SK-N-SH treated with all-trans-retinoic acid at 6 μM for 48 hours (cell line): ENCODE data around the gene EPHB3.

Experiments
- ATAC-seq: fragments of 200-7000 bp; cut with Tn5 transposase; 3 replicates; pipeline ENCODE4 v1.9.1; 2020; ENCODE audit warnings: mild to moderate bottlenecking, moderate library complexity
- BACH2 ChIP-seq: fragments of 250-450 bp; sonication (Bioruptor Pico); IDR thresholded peaks from 2 replicates; pipeline ENCODE4 v1.9.0; 2021; ENCODE audit warnings: mild to moderate bottlenecking, borderline replicate concordance
- CREB5 ChIP-seq: fragments of 250-450 bp; sonication (Bioruptor Pico); IDR thresholded peaks from 2 replicates; pipeline ENCODE4 v1.5.1; 2020; ENCODE audit warnings: low read depth, mild to moderate bottlenecking, moderate library complexity
- CSDC2 ChIP-seq: fragments of 250-450 bp; sonication (Bioruptor Pico); IDR thresholded peaks from 2 replicates; pipeline ENCODE4 v1.5.0; 2020; ENCODE audit warnings: mild to moderate bottlenecking, moderate library complexity
- CSRNP3 ChIP-seq: fragments of 250-450 bp; sonication (Bioruptor Pico); IDR thresholded peaks from 2 replicates; pipeline ENCODE4 v1.5.1; 2021; ENCODE audit warnings: mild to moderate bottlenecking, moderate library complexity
- ESRRG ChIP-seq: fragments of 250-450 bp; sonication (Bioruptor Pico); IDR thresholded peaks from 2 replicates; pipeline ENCODE4 v1.6.1; 2021; ENCODE audit warnings: mild to moderate bottlenecking
- GLIS3 ChIP-seq: fragments of 250-450 bp; sonication (Bioruptor Pico); IDR thresholded peaks from 2 replicates; pipeline ENCODE4 v1.5.0; 2020; ENCODE audit warnings: mild to moderate bottlenecking, moderate library complexity
- ISL1 ChIP-seq: fragments of 250-450 bp; sonication (Bioruptor Pico); IDR thresholded peaks from 2 replicates; pipeline ENCODE4 v2.1.2; 2022; ENCODE audit warnings: mild to moderate bottlenecking, moderate library complexity
- OSR1 ChIP-seq: fragments of 250-450 bp; sonication (Bioruptor Pico); IDR thresholded peaks from 2 replicates; pipeline ENCODE4 v1.8.0; 2022; ENCODE audit warnings: moderate library complexity, mild to moderate bottlenecking, inconsistent platforms
- PPARA ChIP-seq: fragments of 250-450 bp; sonication (Bioruptor Pico); IDR thresholded peaks from 2 replicates; pipeline ENCODE4 v1.5.0; 2020; ENCODE audit warnings: mild to moderate bottlenecking, borderline replicate concordance
- RARB ChIP-seq: fragments of 250-450 bp; sonication (Bioruptor Pico); IDR thresholded peaks from 2 replicates; pipeline ENCODE4 v1.8.0; 2021; ENCODE audit warnings: mild to moderate bottlenecking, moderate library complexity
- SNAI2 ChIP-seq: fragments of 250-450 bp; sonication (Bioruptor Pico); IDR thresholded peaks from 2 replicates; pipeline ENCODE4 v1.5.0; 2020; ENCODE audit warnings: mild to moderate bottlenecking, moderate library complexity
- ZC3H10 ChIP-seq: fragments of 250-450 bp; sonication (Bioruptor Pico); IDR thresholded peaks from 2 replicates; pipeline ENCODE4 v1.5.1; 2021; ENCODE audit warnings: mild to moderate bottlenecking, moderate library complexity
- ZFP3 ChIP-seq: fragments of 250-450 bp; sonication (Bioruptor Pico); IDR thresholded peaks from 2 replicates; pipeline ENCODE4 v1.5.0; 2020; ENCODE audit warnings: mild to moderate bottlenecking, moderate library complexity
- ZFP30 ChIP-seq: fragments of 450-650 bp; formaldehyde crosslinking; IDR thresholded peaks from 2 replicates; pipeline ENCODE4 v1.5.0; 2022; ENCODE audit warnings: mild to moderate bottlenecking, moderate library complexity
- ZNF565 ChIP-seq: fragments of 450-650 bp; formaldehyde crosslinking; conservative IDR thresholded peaks from 2 replicates; pipeline ENCODE4 v1.5.0; 2020; ENCODE audit warnings: low read depth, mild to moderate bottlenecking, moderate library complexity
- ZNF70 ChIP-seq: fragments of 450-650 bp; formaldehyde crosslinking; IDR thresholded peaks from 2 replicates; pipeline ENCODE4 v1.5.0; 2020; ENCODE audit warnings: mild to moderate bottlenecking, moderate library complexity
- ZNF8 ChIP-seq: fragments of 450-650 bp; formaldehyde crosslinking; IDR thresholded peaks from 2 replicates; pipeline ENCODE4 v1.5.0; 2020; ENCODE audit warnings: mild to moderate bottlenecking, moderate library complexity
- TF ChIP-seq, protein P1 (sequence below): fragments of 250-450 bp; sonication (Bioruptor Pico); IDR thresholded peaks from 2 replicates; pipeline ENCODE4 v1.5.0; 2020; ENCODE audit warnings: mild to moderate bottlenecking, moderate library complexity
- TF ChIP-seq, protein P2 (sequence below): fragments of 250-450 bp; sonication (Bioruptor Pico); IDR thresholded peaks from 2 replicates; pipeline ENCODE4 v1.8.0; 2021; ENCODE audit warnings: low read depth, mild to moderate bottlenecking, moderate library complexity, borderline replicate concordance
- TF ChIP-seq, protein P3 (sequence below): fragments of 250-450 bp; sonication (Bioruptor Pico); IDR thresholded peaks from 2 replicates; pipeline ENCODE4 v1.8.0; 2020; ENCODE audit warnings: mild to moderate bottlenecking, moderate library complexity, borderline replicate concordance

EPHB3 gene

DNA sequence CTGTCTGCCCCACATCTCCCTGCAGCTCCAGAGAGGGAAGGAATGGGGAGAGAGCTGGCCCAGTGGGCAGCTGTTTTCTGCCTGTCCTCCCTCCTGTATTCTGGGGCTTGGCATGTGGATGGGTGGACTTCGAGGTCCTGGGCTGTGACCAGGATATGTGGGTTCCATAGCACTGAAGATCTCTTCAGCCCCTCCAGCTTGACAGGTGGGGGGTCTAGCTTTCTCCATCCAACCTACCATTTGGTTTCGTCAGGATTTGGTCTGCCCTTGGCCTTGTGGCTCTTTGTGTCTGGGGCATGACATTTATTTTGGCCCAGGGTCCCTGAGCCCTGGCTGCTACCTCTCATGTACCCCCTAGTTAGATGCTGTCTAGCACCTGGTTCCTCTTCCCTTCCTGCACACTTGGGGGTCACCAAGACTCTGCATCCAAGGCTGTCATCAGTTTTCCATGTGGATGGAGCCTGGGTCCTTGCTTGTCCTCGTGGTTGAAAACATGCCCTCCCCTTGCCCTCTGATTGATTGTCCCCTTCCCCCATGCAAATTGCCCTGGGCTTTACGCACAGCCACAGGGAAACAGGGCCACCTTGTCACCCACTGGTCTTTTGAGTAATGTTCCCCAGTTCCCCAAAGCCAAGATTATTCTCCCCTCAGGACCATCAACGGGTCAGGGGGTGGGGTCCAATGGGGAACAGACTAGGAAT is 3.2 kb downstream of the EPHB3 start:
- ATAC-seq, result no peak
- TF ChIP-seq SNAI2 (CRISPR knock-in tag) (no peak), ZFP30 (no peak), CSDC2 (no peak), ZC3H10 (CRISPR knock-in tag) (no peak), RARB (CRISPR knock-in tag) (no peak), BACH2 (CRISPR knock-in tag) (no peak), ZNF8 (no peak)
- TF ChIP-seq, protein P1, sequence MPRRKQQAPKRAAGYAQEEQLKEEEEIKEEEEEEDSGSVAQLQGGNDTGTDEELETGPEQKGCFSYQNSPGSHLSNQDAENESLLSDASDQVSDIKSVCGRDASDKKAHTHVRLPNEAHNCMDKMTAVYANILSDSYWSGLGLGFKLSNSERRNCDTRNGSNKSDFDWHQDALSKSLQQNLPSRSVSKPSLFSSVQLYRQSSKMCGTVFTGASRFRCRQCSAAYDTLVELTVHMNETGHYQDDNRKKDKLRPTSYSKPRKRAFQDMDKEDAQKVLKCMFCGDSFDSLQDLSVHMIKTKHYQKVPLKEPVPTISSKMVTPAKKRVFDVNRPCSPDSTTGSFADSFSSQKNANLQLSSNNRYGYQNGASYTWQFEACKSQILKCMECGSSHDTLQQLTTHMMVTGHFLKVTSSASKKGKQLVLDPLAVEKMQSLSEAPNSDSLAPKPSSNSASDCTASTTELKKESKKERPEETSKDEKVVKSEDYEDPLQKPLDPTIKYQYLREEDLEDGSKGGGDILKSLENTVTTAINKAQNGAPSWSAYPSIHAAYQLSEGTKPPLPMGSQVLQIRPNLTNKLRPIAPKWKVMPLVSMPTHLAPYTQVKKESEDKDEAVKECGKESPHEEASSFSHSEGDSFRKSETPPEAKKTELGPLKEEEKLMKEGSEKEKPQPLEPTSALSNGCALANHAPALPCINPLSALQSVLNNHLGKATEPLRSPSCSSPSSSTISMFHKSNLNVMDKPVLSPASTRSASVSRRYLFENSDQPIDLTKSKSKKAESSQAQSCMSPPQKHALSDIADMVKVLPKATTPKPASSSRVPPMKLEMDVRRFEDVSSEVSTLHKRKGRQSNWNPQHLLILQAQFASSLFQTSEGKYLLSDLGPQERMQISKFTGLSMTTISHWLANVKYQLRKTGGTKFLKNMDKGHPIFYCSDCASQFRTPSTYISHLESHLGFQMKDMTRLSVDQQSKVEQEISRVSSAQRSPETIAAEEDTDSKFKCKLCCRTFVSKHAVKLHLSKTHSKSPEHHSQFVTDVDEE, result no peak

DNA sequence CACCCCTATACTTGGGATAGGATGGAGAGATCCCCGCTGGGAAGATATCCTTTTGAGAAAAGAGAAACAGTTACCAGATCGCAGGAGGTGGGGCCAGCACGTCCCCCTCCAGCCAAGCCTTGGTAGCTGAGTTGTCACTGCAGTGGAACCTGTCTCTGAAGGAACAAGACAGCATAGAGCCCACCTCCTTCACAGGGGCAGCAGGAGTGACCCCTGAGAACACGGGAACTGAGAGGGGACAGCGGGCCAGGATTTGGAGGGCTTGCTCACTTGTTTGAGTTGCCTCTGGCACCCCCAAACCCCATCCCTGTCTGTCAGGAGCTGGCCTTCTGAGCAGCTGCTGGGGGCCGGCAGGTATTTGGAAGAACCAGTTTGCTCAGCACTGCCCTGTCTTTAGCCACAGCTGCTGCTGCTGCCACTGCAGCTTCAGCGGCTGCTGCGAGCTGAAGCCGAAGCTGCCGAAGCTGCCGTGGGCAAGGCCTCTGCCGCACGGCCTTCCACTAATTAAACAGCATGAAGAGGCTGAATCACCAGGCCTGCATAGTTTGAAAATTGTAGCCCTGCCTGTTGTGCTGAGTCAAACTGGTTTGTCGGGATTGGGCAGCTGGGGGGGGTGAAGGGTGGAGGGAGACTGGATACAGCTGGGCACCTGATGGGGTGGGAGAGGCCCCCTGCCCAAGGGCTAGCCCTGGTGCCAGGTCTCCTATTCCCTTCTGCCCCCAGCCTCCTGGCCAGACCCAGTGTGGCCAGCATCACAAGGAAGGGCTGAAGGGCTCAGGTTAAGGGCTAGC is 4.0 kb downstream of the EPHB3 start:
- TF ChIP-seq PPARA (no peak), CREB5 (no peak), OSR1 (CRISPR knock-in tag) (no peak), BACH2 (CRISPR knock-in tag) (no peak), ZFP3 (CRISPR knock-in tag) (no peak)
- ATAC-seq, result peak; percentile 29

DNA sequence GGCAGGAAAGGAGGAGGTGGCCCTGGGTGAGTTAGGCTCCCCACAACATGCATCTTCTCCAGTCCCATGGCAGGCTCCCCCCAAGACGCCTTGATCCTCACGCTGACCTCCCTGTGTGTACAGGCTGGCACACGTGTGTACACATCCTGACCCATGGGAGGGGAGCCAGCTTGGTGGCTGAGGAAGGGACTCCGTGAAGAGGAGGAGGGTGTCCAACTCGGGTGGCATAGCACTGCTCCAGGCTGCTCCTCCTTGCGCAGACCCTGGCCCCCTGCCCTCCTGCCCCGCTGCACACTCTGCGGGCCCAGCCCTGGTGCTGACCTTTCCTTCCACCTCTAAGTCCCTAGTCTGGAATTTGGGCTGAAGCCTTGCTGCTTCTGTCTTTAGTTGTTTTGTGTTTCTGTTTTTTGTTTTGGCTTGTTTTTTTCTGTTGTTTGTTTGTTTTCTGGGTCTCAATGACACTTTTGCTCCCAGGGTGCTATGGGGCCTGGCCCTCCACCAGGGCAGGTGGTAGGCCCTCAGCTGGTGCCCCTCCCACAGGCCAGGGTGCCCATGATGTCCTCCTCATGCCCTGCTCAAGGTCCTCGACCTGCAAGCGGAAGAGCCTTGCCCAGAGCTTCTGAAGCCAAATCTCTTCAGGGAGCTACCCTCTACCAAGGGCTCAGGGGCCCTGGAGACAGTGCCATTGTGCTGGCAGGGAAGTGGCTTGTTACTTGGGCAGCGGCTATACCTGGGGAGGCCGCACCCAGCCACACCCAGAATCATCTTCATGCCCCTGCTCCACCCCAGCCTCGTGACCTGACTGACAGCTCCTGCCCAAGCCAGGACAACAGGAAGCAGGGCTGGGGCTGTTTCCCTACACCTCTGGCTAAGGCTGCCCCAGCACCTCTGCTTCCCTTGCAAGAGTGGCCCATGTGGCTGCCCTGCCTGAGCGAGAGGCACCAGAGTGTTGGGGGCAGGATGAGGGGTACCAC is 5.1 kb downstream of the EPHB3 start:
- no peak for ATAC-seq
- no peak for TF ChIP-seq ZC3H10 (CRISPR knock-in tag)
- TF ChIP-seq BACH2 (CRISPR knock-in tag), result no peak

GRCh38 chr3:184567946-184568559 is 6.5 kb downstream of the EPHB3 start:
- peak; percentile 5 for ATAC-seq
- no peak for TF ChIP-seq ZC3H10 (CRISPR knock-in tag)
- TF ChIP-seq, protein P2, sequence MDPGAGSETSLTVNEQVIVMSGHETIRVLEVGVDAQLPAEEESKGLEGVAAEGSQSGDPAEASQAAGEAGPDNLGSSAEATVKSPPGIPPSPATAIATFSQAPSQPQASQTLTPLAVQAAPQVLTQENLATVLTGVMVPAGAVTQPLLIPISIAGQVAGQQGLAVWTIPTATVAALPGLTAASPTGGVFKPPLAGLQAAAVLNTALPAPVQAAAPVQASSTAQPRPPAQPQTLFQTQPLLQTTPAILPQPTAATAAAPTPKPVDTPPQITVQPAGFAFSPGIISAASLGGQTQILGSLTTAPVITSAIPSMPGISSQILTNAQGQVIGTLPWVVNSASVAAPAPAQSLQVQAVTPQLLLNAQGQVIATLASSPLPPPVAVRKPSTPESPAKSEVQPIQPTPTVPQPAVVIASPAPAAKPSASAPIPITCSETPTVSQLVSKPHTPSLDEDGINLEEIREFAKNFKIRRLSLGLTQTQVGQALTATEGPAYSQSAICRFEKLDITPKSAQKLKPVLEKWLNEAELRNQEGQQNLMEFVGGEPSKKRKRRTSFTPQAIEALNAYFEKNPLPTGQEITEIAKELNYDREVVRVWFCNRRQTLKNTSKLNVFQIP (CRISPR knock-in tag), result no peak
- TF ChIP-seq, protein P3, sequence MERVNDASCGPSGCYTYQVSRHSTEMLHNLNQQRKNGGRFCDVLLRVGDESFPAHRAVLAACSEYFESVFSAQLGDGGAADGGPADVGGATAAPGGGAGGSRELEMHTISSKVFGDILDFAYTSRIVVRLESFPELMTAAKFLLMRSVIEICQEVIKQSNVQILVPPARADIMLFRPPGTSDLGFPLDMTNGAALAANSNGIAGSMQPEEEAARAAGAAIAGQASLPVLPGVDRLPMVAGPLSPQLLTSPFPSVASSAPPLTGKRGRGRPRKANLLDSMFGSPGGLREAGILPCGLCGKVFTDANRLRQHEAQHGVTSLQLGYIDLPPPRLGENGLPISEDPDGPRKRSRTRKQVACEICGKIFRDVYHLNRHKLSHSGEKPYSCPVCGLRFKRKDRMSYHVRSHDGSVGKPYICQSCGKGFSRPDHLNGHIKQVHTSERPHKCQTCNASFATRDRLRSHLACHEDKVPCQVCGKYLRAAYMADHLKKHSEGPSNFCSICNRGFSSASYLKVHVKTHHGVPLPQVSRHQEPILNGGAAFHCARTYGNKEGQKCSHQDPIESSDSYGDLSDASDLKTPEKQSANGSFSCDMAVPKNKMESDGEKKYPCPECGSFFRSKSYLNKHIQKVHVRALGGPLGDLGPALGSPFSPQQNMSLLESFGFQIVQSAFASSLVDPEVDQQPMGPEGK (CRISPR knock-in tag), result no peak
- TF ChIP-seq CSRNP3 (CRISPR knock-in tag), result no peak
- TF ChIP-seq BACH2 (CRISPR knock-in tag), result no peak
- TF ChIP-seq CSDC2, result no peak
- TF ChIP-seq ZFP3 (CRISPR knock-in tag), result no peak
- TF ChIP-seq ZNF70 (CRISPR knock-in tag), result no peak
- TF ChIP-seq OSR1 (CRISPR knock-in tag), result no peak
- TF ChIP-seq ISL1 (CRISPR knock-in tag), result no peak
- TF ChIP-seq ZNF565 (CRISPR knock-in tag), result no peak
- TF ChIP-seq, protein P1, result no peak
- TF ChIP-seq PPARA, result no peak
- no peak for TF ChIP-seq GLIS3 (CRISPR knock-in tag)
- TF ChIP-seq SNAI2 (CRISPR knock-in tag), result no peak
- no peak for TF ChIP-seq ESRRG (CRISPR knock-in tag)
- no peak for TF ChIP-seq RARB (CRISPR knock-in tag)
